Measurements from ENCODE around the gene TRMT2A. TPM values are rescaled to one million over a fixed set of nuclear protein-coding genes. Genes with fewer than 3 reads are reported as not detected.
"Not testable (repeated sequence)": the region's sequence is repeated elsewhere in the genome, so short reads cannot be mapped to it uniquely, and the experiment has no call there.

Gene TRMT2A
- total RNA-seq, 6 donors from 2014 or later, result 30.3 to 146 (median 61.9) TPM

- H3K36me3 ChIP-seq, result no peaks in the 10 kb centered on the region
- H3K27me3 ChIP-seq, result no peaks in the 10 kb centered on the region
- no peak for TF ChIP-seq CTCF (IDR thresholded peaks at IDR 0.05)
- TF ChIP-seq POLR2A (IDR thresholded peaks at IDR 0.05), result no peak
- TF ChIP-seq POLR2AphosphoS5 (IDR thresholded peaks at IDR 0.05), result no peak
- TF ChIP-seq EP300 (IDR thresholded peaks at IDR 0.05), result no peak
- H3K4me3 ChIP-seq, result no peak overlapping the region
- WGBS, 2 donors, result 68 to 72% methylated on average over 6 of the region's 6 CpGs
- DNase-seq (no peak), ATAC-seq (ENCODE audit: low FRiP score in 2 of 2) (no peak)
- H3K4me1 ChIP-seq, result peaks cover 10 to 17% (median 17%) of the 10 kb centered on the region in 4 donors
- no peaks in the 10 kb centered on the region for H3K9me3 ChIP-seq
- no peak overlapping the region for H3K27ac ChIP-seq
These were observed 40.3 kb downstream of the TRMT2A start for GRCh38 chr22:20076627-20077172.

GRCh38 chr22:20071524-20071972 is 45.5 kb downstream of the TRMT2A start:
- no peaks in the 10 kb centered on the region for H3K4me1 ChIP-seq
- 77 to 84% methylated on average over 8 of the region's 8 CpGs for WGBS, 2 donors
- no peak overlapping the region for H3K27ac ChIP-seq
- H3K9me3 ChIP-seq, result no peaks in the 10 kb centered on the region
- no peaks in the 10 kb centered on the region for H3K27me3 ChIP-seq
- no peak overlapping the region for H3K4me3 ChIP-seq
- DNase-seq (no peak), ATAC-seq (ENCODE audit: low FRiP score in 2 of 2) (no peak)
- TF ChIP-seq POLR2AphosphoS5 (IDR thresholded peaks at IDR 0.05) (no peak), POLR2A (IDR thresholded peaks at IDR 0.05) (no peak), EP300 (IDR thresholded peaks at IDR 0.05) (no peak), CTCF (IDR thresholded peaks at IDR 0.05) (no peak)
- H3K36me3 ChIP-seq, result no peaks in the 10 kb centered on the region

- peaks cover 0 to 15% (median 8%) of the 10 kb centered on the region in 4 donors for H3K36me3 ChIP-seq
- H3K4me1 ChIP-seq, result no peaks in the 10 kb centered on the region
- DNase-seq (no peak), ATAC-seq (ENCODE audit: low FRiP score in 2 of 2) (no peak)
- TF ChIP-seq POLR2AphosphoS5 (IDR thresholded peaks at IDR 0.05) (no peak), POLR2A (IDR thresholded peaks at IDR 0.05) (no peak), CTCF (IDR thresholded peaks at IDR 0.05) (no peak), EP300 (IDR thresholded peaks at IDR 0.05) (no peak)
- no peak overlapping the region for H3K4me3 ChIP-seq
- H3K9me3 ChIP-seq, result no peaks in the 10 kb centered on the region
- H3K27ac ChIP-seq, result no peak overlapping the region
- 93 to 94% methylated on average over 7 of the region's 7 CpGs for WGBS, 2 donors
- H3K27me3 ChIP-seq, result no peaks in the 10 kb centered on the region
These were observed 47.5 kb downstream of the TRMT2A start for GRCh38 chr22:20069331-20070042.

- Histone ChIP-seq H3K36me3 (peaks cover 4 to 24% (median 17%) of the 10 kb centered on the region in 4 donors), H3K27me3 (no peaks in the 10 kb centered on the region), H3K4me1 (no peaks in the 10 kb centered on the region), H3K4me3 (no peak overlapping the region), H3K9me3 (no peaks in the 10 kb centered on the region), H3K27ac (no peak overlapping the region)
- no peak for ATAC-seq (ENCODE audit: low FRiP score in 2 of 2)
- TF ChIP-seq POLR2A (IDR thresholded peaks at IDR 0.05) (no peak), CTCF (IDR thresholded peaks at IDR 0.05) (no peak), POLR2AphosphoS5 (IDR thresholded peaks at IDR 0.05) (no peak), EP300 (IDR thresholded peaks at IDR 0.05) (no peak)
- 91 to 92% methylated on average over 6 to 7 of the region's 7 CpGs for WGBS, 2 donors
- DNase-seq, result no peak
These were observed 48.4 kb downstream of the TRMT2A start for GRCh38 chr22:20068640-20069039.

GRCh38 chr22:20067384-20067682 is 49.7 kb downstream of the TRMT2A start:
- H3K4me1 ChIP-seq; H3K27me3 ChIP-seq; ATAC-seq (ENCODE audit: low FRiP score in 2 of 2); H3K9me3 ChIP-seq; DNase-seq; H3K4me3 ChIP-seq; H3K27ac ChIP-seq: not testable (repeated sequence)
- 97 to 100% methylated on average over 3 of the region's 3 CpGs for WGBS, 2 donors
- peaks cover 9 to 37% (median 29%) of the 10 kb centered on the region in 4 donors for H3K36me3 ChIP-seq
